Measurements from ENCODE around the gene HIP1. TPM values are rescaled to one million over a fixed set of nuclear protein-coding genes. Genes with fewer than 3 reads are reported as not detected.

HIP1 gene
- total RNA-seq, 4 donors from 2014 or later: 2.3 to 38.8 (median 6.9) TPM

DNA sequence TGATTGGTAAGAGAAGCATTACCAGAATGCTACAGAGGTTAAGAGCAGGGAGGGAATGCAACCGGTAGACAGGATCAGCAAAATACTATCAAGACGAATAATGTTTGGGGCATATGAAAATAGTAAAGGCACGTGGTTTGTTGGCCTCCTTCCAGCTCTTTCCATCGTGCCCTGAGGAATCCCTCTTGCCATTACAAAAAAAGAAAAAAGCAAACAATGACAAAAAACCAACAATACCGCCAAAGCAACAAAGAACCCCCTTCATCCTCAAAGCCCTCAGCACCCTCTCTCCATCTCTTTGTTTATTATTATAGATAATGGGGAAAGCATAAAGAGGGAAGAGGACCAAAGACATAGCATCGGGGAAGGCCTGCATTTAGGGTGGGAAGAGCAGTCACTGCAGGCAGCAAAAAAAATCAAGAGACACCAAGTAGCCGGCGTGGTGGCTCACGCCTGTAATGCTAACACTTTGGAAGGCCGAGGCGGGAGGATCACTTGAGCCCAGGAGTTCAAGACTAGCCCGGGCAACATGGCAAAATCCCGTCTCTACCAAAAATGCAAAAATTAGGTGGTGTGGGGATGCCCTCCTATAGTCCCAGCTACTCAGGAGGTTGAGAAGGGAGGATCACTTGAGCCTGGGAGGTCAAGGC, 78.0 kb downstream of the HIP1 start:
- DNase-seq: no peak
- Histone ChIP-seq H3K4me1 (no peaks in the 10 kb centered on the region), H3K27me3 (no peaks in the 10 kb centered on the region), H3K27ac (no peak overlapping the region), H3K4me3 (no peak overlapping the region), H3K9me3 (no peaks in the 10 kb centered on the region), H3K36me3 (no peaks in the 10 kb centered on the region)
- TF ChIP-seq, protein P1, sequence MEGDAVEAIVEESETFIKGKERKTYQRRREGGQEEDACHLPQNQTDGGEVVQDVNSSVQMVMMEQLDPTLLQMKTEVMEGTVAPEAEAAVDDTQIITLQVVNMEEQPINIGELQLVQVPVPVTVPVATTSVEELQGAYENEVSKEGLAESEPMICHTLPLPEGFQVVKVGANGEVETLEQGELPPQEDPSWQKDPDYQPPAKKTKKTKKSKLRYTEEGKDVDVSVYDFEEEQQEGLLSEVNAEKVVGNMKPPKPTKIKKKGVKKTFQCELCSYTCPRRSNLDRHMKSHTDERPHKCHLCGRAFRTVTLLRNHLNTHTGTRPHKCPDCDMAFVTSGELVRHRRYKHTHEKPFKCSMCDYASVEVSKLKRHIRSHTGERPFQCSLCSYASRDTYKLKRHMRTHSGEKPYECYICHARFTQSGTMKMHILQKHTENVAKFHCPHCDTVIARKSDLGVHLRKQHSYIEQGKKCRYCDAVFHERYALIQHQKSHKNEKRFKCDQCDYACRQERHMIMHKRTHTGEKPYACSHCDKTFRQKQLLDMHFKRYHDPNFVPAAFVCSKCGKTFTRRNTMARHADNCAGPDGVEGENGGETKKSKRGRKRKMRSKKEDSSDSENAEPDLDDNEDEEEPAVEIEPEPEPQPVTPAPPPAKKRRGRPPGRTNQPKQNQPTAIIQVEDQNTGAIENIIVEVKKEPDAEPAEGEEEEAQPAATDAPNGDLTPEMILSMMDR (IDR thresholded peaks at IDR 0.05): no peak
- TF ChIP-seq POLR2A (IDR thresholded peaks at IDR 0.05): no peak

DNA sequence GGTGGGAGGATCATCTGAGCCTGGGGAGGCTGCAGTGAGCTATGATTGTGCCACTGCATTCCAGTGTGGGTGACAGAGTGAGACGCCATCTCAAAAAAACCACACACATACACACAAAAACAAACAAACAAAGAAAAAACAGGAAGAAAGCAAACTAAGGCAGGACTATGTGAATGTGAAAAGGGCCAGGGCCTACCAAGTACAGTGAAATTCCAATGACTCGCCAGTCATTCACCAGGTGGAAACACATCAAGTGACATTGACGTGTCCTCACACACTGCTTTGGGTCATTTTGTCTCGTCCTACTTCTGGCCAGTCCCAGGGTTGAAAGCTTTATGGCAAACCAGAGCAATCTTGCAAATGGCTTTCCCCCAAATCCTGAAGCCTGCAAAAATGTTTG, 79.9 kb downstream of the HIP1 start:
- TF ChIP-seq POLR2A (IDR thresholded peaks at IDR 0.05): no peak
- TF ChIP-seq, protein P1 (IDR thresholded peaks at IDR 0.05): no peak

DNA sequence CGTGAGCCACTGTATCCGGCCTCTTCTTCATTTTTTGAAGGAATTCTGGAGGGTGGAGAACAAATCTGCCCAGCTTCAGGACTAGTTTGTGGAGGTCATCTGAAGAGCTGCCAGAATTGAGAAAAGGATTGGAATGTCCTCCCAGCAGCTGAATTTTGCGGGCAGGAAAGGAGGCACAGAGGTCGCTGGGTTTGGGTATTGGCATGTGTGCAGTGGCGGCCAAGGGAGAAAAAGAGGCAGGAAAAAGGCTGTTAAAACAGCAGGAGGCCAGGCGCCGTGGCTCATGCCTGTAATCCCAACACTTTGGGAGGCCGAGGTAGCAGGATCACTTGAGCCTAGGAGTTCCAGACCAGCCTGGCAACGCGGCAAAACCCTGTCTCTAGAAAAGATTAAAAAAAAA, 80.4 kb downstream of the HIP1 start:
- Histone ChIP-seq H3K4me3 (no peak overlapping the region), H3K36me3 (no peaks in the 10 kb centered on the region), H3K27ac (peak overlapping the region in 1 of 4 donors; percentile 9), H3K9me3 (no peaks in the 10 kb centered on the region), H3K4me1 (no peaks in the 10 kb centered on the region), H3K27me3 (no peaks in the 10 kb centered on the region)
- TF ChIP-seq, protein P1 (IDR thresholded peaks at IDR 0.05): no peak
- TF ChIP-seq POLR2A (IDR thresholded peaks at IDR 0.05): no peak
- no peak for DNase-seq

More for the DNA sequence above, 79.9 kb downstream of the HIP1 start:
- DNase-seq: no peak
- peak overlapping the region in 1 of 4 donors; percentile 9 for H3K27ac ChIP-seq
- no peaks in the 10 kb centered on the region for H3K4me1 ChIP-seq
- H3K4me3 ChIP-seq: no peak overlapping the region
- H3K27me3 ChIP-seq: no peaks in the 10 kb centered on the region
- H3K36me3 ChIP-seq: no peaks in the 10 kb centered on the region
- H3K9me3 ChIP-seq: no peaks in the 10 kb centered on the region

DNA sequence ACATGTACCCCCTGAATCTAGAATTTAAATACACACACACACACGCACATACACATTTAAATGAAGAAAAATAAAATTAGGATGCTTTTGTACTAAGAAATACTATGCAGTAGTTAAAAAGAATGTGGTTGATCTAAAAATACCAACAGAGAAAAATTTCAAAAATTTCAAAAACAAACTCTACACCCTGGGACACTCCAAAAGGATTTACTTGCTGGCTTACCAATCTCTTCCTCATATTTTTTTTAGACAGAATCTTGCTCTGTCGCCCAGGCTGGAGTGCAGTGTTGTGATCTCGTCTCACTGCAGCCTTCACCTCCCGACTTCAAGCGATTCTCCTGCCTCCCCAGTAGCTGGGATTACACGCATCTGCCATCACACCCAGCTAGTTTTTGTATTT, 80.9 kb downstream of the HIP1 start:
- no peak for TF ChIP-seq POLR2A (IDR thresholded peaks at IDR 0.05)
- TF ChIP-seq, protein P1 (IDR thresholded peaks at IDR 0.05): no peak
- no peak for DNase-seq
- no peak overlapping the region for H3K27ac ChIP-seq
- no peaks in the 10 kb centered on the region for H3K4me1 ChIP-seq
- no peak overlapping the region for H3K4me3 ChIP-seq
- H3K27me3 ChIP-seq: no peaks in the 10 kb centered on the region
- H3K36me3 ChIP-seq: no peaks in the 10 kb centered on the region
- no peaks in the 10 kb centered on the region for H3K9me3 ChIP-seq

DNA sequence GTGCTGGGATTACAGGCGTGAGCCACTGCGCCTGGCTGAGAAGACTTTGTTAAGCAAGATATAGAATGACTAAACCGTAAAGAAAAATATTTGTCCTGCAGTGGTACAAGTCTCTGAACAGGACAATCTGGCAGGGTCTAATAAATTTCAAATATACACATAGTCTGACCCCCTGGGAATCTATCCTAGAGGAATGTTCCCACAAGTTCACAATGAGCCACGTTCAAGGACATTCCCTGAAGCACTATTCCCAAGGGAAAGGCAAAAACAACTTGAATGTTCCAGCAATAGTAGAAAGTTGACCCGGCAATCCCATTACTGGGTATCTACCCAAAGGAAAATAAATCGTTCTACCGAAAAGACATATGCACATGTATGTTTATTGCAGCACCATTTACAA, 82.0 kb downstream of the HIP1 start:
- no peak overlapping the region for H3K4me3 ChIP-seq
- DNase-seq: no peak
- H3K9me3 ChIP-seq: no peaks in the 10 kb centered on the region
- H3K4me1 ChIP-seq: no peaks in the 10 kb centered on the region
- H3K27ac ChIP-seq: no peak overlapping the region
- H3K27me3 ChIP-seq: no peaks in the 10 kb centered on the region
- TF ChIP-seq, protein P1 (IDR thresholded peaks at IDR 0.05): no peak
- TF ChIP-seq POLR2A (IDR thresholded peaks at IDR 0.05): no peak
- H3K36me3 ChIP-seq: no peaks in the 10 kb centered on the region

Data from Peyer's patch (tissue), 4 donors.